Activated CD4-positive, alpha-beta T cell treated with anti-CD3 and anti-CD28 coated beads, Interleukin-2, amount 50 U/mL, for 24 hours (primary cell): ENCODE results near the gene OR6C65.

Source experiments
- DNase-seq, 2 donors: peaks; one replicate each; pipeline ENCODE4 v3.0.0-alpha.2; 2020; ENCODE audit warnings: low read depth in 1 of 2, low spot score in 1 of 2

OR6C65 gene

GRCh38 chr12:55445357-55445756, 45.0 kb downstream of the OR6C65 start:
- no peak for DNase-seq

- DNase-seq, result no peak
These were observed 46.0 kb downstream of the OR6C65 start for GRCh38 chr12:55446326-55446725.

DNA sequence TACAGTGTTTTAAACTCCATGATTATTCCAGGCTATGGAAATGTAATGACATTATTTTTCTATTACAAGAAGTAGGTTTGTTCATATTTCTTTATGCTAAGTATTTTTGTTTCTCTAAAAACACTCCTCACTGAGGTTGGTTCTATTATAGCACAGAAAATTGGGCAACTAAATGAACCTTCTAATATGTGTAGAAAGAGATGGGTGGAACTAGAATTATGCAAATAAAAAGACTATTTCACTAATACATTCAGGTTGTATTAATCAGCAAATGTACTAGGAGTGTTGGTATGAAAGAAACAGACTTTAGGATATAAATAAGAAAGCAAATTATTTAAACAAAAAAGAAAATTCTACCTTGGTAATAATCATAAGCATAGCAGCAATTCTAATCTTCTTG, 48.5 kb downstream of the OR6C65 start:
- DNase-seq, result no peak
